HG02610 (cell line): ENCODE measurements around the gene DMTF1.
"Not testable (repeated sequence)": the region's sequence is repeated elsewhere in the genome, so short reads cannot be mapped to it uniquely, and the experiment has no call there.

Experiments
- ATAC-seq: cut with Tn5 transposase; IDR thresholded peaks from one replicate; pipeline ENCODE4 v1.9.1; 2021; ENCODE audit warnings: mild to moderate bottlenecking, moderate library complexity; ENCODE audit not compliant: unreplicated experiment

The DMTF1 gene

GRCh38 chr7:87192784-87193487 lies 40.7 kb downstream of the DMTF1 start:
- no peak for ATAC-seq

GRCh38 chr7:87193912-87194311 lies 41.7 kb downstream of the DMTF1 start:
- no peak for ATAC-seq

GRCh38 chr7:87199241-87199640 lies 47.0 kb downstream of the DMTF1 start:
- no peak for ATAC-seq

- no peak for ATAC-seq
Measured at GRCh38 chr7:87199700-87200450, 47.6 kb downstream of the DMTF1 start.

- ATAC-seq: no peak
Measured at GRCh38 chr7:87202208-87202607, 50.0 kb downstream of the DMTF1 start.

GRCh38 chr7:87202705-87203104 lies 50.5 kb downstream of the DMTF1 start:
- ATAC-seq: no peak

GRCh38 chr7:87203929-87204328 lies 51.7 kb downstream of the DMTF1 start:
- ATAC-seq: not testable (repeated sequence)

GRCh38 chr7:87204933-87205332 lies 52.7 kb downstream of the DMTF1 start:
- ATAC-seq: no peak

- ATAC-seq: not testable (repeated sequence)
Measured at GRCh38 chr7:87205701-87206100, 53.4 kb downstream of the DMTF1 start.

GRCh38 chr7:87206361-87206760 lies 54.1 kb downstream of the DMTF1 start:
- no peak for ATAC-seq

- ATAC-seq: no peak
Measured at GRCh38 chr7:87209295-87209924, 57.2 kb downstream of the DMTF1 start.

- ATAC-seq: no peak
Measured at GRCh38 chr7:87210506-87210905, 58.3 kb downstream of the DMTF1 start.

- ATAC-seq: no peak
Measured at GRCh38 chr7:87212498-87212897, 60.2 kb downstream of the DMTF1 start.

GRCh38 chr7:87213252-87213651 lies 61.0 kb downstream of the DMTF1 start:
- no peak for ATAC-seq

- ATAC-seq: no peak
Measured at GRCh38 chr7:87213811-87214210, 61.6 kb downstream of the DMTF1 start.

GRCh38 chr7:87215046-87215445 lies 62.8 kb downstream of the DMTF1 start:
- ATAC-seq: no peak

- ATAC-seq: peak; percentile 61
Measured at GRCh38 chr7:87216701-87217508, 64.7 kb downstream of the DMTF1 start.

GRCh38 chr7:87217983-87218653 lies 65.9 kb downstream of the DMTF1 start:
- no peak for ATAC-seq

- ATAC-seq: no peak
Measured at GRCh38 chr7:87218796-87219544, 66.7 kb downstream of the DMTF1 start.

GRCh38 chr7:87219545-87220025 lies 67.3 kb downstream of the DMTF1 start, which contains the start of gene TMEM243:
TSS of gene TMEM243 (minus strand) at chr7:87219732. CDS start at chr7:87219503, 229 bp downstream.
- peak; percentile 40 for ATAC-seq
